Measurements from ENCODE around the gene KRT3. TPM values are rescaled to one million over a fixed set of nuclear protein-coding genes. Genes with fewer than 3 reads are reported as not detected.

The KRT3 gene
- total RNA-seq, 1 experiment from 2014 or later, result not detected

DNA sequence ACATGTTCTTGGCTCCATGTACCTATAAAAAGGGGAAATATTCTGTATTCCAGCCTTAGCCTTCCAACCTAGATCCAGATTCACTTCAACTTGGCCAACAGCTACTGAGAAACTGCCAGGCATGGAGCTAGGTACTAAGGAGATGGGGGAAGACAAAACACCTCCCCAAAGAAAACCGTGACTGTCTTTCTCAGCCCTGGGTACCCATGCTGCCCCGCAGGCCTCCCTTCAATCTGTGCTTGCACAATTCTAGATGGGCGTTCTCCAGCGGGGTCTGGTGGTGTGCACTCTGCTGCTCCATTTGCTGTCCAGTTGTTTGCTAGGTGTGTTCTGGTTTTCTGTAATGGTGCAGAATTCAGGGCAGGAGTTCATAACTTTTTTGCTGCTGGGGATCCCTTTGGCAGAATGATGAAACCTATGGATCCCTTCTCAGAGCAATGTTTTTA, 18.8 kb upstream of the KRT3 start:
- Mint-ChIP-seq H3K27me3 (ENCODE audit: low read depth) (no peaks in the 10 kb centered on the region), H3K4me1 (no peaks in the 10 kb centered on the region), H3K36me3 (no peaks in the 10 kb centered on the region), H3K9me3 (no peaks in the 10 kb centered on the region), H3K27ac (no peak overlapping the region), H3K4me3 (no peak overlapping the region)
- no peak for DNase-seq (ENCODE audit: low spot score)
- no peak for TF ChIP-seq JAZF1 (CRISPR knock-in tag; IDR thresholded peaks at IDR 0.05)
- TF ChIP-seq, protein P1, sequence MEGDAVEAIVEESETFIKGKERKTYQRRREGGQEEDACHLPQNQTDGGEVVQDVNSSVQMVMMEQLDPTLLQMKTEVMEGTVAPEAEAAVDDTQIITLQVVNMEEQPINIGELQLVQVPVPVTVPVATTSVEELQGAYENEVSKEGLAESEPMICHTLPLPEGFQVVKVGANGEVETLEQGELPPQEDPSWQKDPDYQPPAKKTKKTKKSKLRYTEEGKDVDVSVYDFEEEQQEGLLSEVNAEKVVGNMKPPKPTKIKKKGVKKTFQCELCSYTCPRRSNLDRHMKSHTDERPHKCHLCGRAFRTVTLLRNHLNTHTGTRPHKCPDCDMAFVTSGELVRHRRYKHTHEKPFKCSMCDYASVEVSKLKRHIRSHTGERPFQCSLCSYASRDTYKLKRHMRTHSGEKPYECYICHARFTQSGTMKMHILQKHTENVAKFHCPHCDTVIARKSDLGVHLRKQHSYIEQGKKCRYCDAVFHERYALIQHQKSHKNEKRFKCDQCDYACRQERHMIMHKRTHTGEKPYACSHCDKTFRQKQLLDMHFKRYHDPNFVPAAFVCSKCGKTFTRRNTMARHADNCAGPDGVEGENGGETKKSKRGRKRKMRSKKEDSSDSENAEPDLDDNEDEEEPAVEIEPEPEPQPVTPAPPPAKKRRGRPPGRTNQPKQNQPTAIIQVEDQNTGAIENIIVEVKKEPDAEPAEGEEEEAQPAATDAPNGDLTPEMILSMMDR (IDR thresholded peaks at IDR 0.05), result no peak
- no peak for TF ChIP-seq FOXK1 (CRISPR knock-in tag; IDR thresholded peaks at IDR 0.05)
- no peak for TF ChIP-seq IRF2 (CRISPR knock-in tag; IDR thresholded peaks at IDR 0.05; ENCODE audit: borderline replicate concordance, low read depth)
- no peak for TF ChIP-seq SMAD3 (CRISPR knock-in tag; IDR thresholded peaks at IDR 0.05; ENCODE audit: borderline replicate concordance)
- TF ChIP-seq, protein P2, sequence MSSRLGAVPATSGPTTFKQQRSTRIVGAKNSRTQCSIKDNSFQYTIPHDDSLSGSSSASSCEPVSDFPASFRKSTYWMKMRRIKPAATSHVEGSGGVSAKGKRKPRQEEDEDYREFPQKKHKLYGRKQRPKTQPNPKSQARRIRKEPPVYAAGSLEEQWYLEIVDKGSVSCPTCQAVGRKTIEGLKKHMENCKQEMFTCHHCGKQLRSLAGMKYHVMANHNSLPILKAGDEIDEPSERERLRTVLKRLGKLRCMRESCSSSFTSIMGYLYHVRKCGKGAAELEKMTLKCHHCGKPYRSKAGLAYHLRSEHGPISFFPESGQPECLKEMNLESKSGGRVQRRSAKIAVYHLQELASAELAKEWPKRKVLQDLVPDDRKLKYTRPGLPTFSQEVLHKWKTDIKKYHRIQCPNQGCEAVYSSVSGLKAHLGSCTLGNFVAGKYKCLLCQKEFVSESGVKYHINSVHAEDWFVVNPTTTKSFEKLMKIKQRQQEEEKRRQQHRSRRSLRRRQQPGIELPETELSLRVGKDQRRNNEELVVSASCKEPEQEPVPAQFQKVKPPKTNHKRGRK (CRISPR knock-in tag; IDR thresholded peaks at IDR 0.05; ENCODE audit: borderline replicate concordance), result no peak
- no peak for TF ChIP-seq NFE2L1 (CRISPR knock-in tag; IDR thresholded peaks at IDR 0.05)
- no peak for TF ChIP-seq NR3C1 (CRISPR knock-in tag; conservative IDR thresholded peaks at IDR 0.05; ENCODE audit: low read depth)
- no peak for TF ChIP-seq ETV6 (CRISPR knock-in tag; IDR thresholded peaks at IDR 0.05)
- TF ChIP-seq TEAD4 (CRISPR knock-in tag; IDR thresholded peaks at IDR 0.05), result no peak
- no peak for TF ChIP-seq HMGA2 (CRISPR knock-in tag; IDR thresholded peaks at IDR 0.05)
- TF ChIP-seq, protein P3, sequence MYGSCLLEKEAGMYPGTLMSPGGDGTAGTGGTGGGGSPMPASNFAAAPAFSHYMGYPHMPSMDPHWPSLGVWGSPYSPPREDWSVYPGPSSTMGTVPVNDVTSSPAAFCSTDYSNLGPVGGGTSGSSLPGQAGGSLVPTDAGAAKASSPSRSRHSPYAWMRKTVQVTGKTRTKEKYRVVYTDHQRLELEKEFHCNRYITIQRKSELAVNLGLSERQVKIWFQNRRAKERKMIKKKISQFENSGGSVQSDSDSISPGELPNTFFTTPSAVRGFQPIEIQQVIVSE (CRISPR knock-in tag; IDR thresholded peaks at IDR 0.05; ENCODE audit: borderline replicate concordance), result no peak
- TF ChIP-seq, protein P4, sequence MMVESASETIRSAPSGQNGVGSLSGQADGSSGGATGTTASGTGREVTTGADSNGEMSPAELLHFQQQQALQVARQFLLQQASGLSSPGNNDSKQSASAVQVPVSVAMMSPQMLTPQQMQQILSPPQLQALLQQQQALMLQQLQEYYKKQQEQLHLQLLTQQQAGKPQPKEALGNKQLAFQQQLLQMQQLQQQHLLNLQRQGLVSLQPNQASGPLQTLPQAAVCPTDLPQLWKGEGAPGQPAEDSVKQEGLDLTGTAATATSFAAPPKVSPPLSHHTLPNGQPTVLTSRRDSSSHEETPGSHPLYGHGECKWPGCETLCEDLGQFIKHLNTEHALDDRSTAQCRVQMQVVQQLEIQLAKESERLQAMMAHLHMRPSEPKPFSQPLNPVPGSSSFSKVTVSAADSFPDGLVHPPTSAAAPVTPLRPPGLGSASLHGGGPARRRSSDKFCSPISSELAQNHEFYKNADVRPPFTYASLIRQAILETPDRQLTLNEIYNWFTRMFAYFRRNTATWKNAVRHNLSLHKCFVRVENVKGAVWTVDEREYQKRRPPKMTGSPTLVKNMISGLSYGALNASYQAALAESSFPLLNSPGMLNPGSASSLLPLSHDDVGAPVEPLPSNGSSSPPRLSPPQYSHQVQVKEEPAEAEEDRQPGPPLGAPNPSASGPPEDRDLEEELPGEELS (CRISPR knock-in tag; IDR thresholded peaks at IDR 0.05), result no peak
- TF ChIP-seq FOXP1 (CRISPR knock-in tag; IDR thresholded peaks at IDR 0.05; ENCODE audit: borderline replicate concordance), result no peak
- no peak for TF ChIP-seq TEAD1 (CRISPR knock-in tag; IDR thresholded peaks at IDR 0.05)
- TF ChIP-seq KAT7 (CRISPR knock-in tag; IDR thresholded peaks at IDR 0.05; ENCODE audit: borderline replicate concordance), result no peak
- TF ChIP-seq TP53 (CRISPR knock-in tag; IDR thresholded peaks at IDR 0.05), result no peak
- TF ChIP-seq, protein P5, sequence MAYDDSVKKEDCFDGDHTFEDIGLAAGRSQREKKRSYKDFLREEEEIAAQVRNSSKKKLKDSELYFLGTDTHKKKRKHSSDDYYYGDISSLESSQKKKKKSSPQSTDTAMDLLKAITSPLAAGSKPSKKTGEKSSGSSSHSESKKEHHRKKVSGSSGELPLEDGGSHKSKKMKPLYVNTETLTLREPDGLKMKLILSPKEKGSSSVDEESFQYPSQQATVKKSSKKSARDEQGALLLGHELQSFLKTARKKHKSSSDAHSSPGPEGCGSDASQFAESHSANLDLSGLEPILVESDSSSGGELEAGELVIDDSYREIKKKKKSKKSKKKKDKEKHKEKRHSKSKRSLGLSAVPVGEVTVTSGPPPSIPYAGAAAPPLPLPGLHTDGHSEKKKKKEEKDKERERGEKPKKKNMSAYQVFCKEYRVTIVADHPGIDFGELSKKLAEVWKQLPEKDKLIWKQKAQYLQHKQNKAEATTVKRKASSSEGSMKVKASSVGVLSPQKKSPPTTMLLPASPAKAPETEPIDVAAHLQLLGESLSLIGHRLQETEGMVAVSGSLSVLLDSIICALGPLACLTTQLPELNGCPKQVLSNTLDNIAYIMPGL (CRISPR knock-in tag; IDR thresholded peaks at IDR 0.05), result no peak
- TF ChIP-seq, protein P6, sequence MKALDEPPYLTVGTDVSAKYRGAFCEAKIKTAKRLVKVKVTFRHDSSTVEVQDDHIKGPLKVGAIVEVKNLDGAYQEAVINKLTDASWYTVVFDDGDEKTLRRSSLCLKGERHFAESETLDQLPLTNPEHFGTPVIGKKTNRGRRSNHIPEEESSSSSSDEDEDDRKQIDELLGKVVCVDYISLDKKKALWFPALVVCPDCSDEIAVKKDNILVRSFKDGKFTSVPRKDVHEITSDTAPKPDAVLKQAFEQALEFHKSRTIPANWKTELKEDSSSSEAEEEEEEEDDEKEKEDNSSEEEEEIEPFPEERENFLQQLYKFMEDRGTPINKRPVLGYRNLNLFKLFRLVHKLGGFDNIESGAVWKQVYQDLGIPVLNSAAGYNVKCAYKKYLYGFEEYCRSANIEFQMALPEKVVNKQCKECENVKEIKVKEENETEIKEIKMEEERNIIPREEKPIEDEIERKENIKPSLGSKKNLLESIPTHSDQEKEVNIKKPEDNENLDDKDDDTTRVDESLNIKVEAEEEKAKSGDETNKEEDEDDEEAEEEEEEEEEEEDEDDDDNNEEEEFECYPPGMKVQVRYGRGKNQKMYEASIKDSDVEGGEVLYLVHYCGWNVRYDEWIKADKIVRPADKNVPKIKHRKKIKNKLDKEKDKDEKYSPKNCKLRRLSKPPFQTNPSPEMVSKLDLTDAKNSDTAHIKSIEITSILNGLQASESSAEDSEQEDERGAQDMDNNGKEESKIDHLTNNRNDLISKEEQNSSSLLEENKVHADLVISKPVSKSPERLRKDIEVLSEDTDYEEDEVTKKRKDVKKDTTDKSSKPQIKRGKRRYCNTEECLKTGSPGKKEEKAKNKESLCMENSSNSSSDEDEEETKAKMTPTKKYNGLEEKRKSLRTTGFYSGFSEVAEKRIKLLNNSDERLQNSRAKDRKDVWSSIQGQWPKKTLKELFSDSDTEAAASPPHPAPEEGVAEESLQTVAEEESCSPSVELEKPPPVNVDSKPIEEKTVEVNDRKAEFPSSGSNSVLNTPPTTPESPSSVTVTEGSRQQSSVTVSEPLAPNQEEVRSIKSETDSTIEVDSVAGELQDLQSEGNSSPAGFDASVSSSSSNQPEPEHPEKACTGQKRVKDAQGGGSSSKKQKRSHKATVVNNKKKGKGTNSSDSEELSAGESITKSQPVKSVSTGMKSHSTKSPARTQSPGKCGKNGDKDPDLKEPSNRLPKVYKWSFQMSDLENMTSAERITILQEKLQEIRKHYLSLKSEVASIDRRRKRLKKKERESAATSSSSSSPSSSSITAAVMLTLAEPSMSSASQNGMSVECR (CRISPR knock-in tag; IDR thresholded peaks at IDR 0.05; ENCODE audit: borderline replicate concordance), result no peak
- no peak for TF ChIP-seq ZNF317 (CRISPR knock-in tag; IDR thresholded peaks at IDR 0.05; ENCODE audit: borderline replicate concordance, low read depth)
- ChIA-PET POLR2A (no interaction called here), CTCF (interaction anchor here (1.8 kb wide), 1 partner anchor 56 kb away, joined by 8 read pairs; no protein-coding TSS in a partner anchor)
- ATAC-seq, result no peak

All from WTC11 (cell line).